Liver (tissue), 9 donors: ENCODE results near the gene APOB. TPM values are rescaled to one million over a fixed set of nuclear protein-coding genes. Genes with fewer than 3 reads are reported as not detected.

ENCODE experiments used
- DNase-seq: peaks from one replicate; pipeline ENCODE4 v3.0.0-alpha.2; 2017; ENCODE audit warnings: low spot score
- H3K27ac ChIP-seq, 2 donors: one replicate each; pipeline ENCODE4 v1.7.0; 2013; ENCODE audit warnings: inconsistent platforms in 2 of 2, low read length in 2 of 2, control low read depth in 1 of 2, low read depth in 1 of 2, mild to moderate bottlenecking in 1 of 2
- H3K27me3 ChIP-seq, 4 donors: one replicate each; pipeline versions ENCODE4 v1.6.1 to v1.7.0; 2013; ENCODE audit warnings: low read length in 3 of 4, inconsistent platforms in 1 of 4, mild to moderate bottlenecking in 1 of 4, moderate library complexity in 1 of 4; ENCODE audit not compliant: control insufficient read depth in 4 of 4, insufficient read depth in 4 of 4
- H3K36me3 ChIP-seq, 4 donors: one replicate each; pipeline versions ENCODE4 v1.6.1 to v1.7.0; 2013; ENCODE audit warnings: low read length in 3 of 4, mild to moderate bottlenecking in 3 of 4, low read depth in 1 of 4, moderate library complexity in 1 of 4; ENCODE audit not compliant: control insufficient read depth in 4 of 4, insufficient read depth in 3 of 4
- H3K4me1 ChIP-seq, 4 donors: one replicate each; pipeline versions ENCODE4 v1.6.1 to v1.7.0; 2013; ENCODE audit warnings: low read length in 3 of 4, mild to moderate bottlenecking in 3 of 4, moderate library complexity in 1 of 4; ENCODE audit not compliant: control insufficient read depth in 4 of 4, insufficient read depth in 4 of 4
- H3K4me3 ChIP-seq, 3 donors: one replicate each; pipeline versions ENCODE4 v1.6.1 to v1.7.0; 2013; ENCODE audit warnings: low read length in 3 of 3, control low read depth in 1 of 3, low read depth in 1 of 3, mild to moderate bottlenecking in 1 of 3
- H3K9ac ChIP-seq, 2 donors: one replicate each; pipeline ENCODE4 v1.7.0; 2013; ENCODE audit warnings: low read length in 2 of 2, mild to moderate bottlenecking in 2 of 2, moderate library complexity in 2 of 2, control low read depth in 1 of 2, low read depth in 1 of 2
- H3K9me3 ChIP-seq, 4 donors: one replicate each; pipeline versions ENCODE4 v1.6.1 to v1.7.0; 2013; ENCODE audit warnings: low read length in 3 of 4; ENCODE audit not compliant: control insufficient read depth in 4 of 4
- ATF3 ChIP-seq: IDR thresholded peaks from 2 replicates; pipeline ENCODE4 v1.6.1; 2016; ENCODE audit warnings: antibody characterized with exemption
- CTCF ChIP-seq: fragments of 150-350 bp; IDR thresholded peaks from 2 replicates; pipeline ENCODE4 v1.5.1; 2017; ENCODE audit warnings: improper control_type of control experiment, low read depth, low read length; ENCODE audit not compliant: missing input control
- EGR1 ChIP-seq, 2 donors: IDR thresholded peaks; 2 replicates each; pipeline ENCODE4 v1.6.1; 2016 to 2018; ENCODE audit warnings: antibody characterized with exemption in 2 of 2, low read depth in 2 of 2
- GABPA ChIP-seq, 2 donors: IDR thresholded peaks in 1 of 2; conservative IDR thresholded peaks in 1 of 2; 2 replicates each; pipeline ENCODE4 v1.6.1; 2016; ENCODE audit warnings: antibody characterized with exemption in 2 of 2, mild to moderate bottlenecking in 1 of 2, moderate library complexity in 1 of 2
- HNF4A ChIP-seq, 2 donors: conservative IDR thresholded peaks; 2 replicates each; pipeline ENCODE4 v1.6.1; 2016; ENCODE audit warnings: antibody characterized with exemption in 2 of 2, mild to moderate bottlenecking in 2 of 2
- JUND ChIP-seq, 2 donors: IDR thresholded peaks; 2 replicates each; pipeline ENCODE4 v1.6.1; 2016; ENCODE audit warnings: antibody characterized with exemption in 2 of 2
- MAX ChIP-seq: IDR thresholded peaks from 2 replicates; pipeline ENCODE4 v1.6.1; 2016; ENCODE audit warnings: antibody characterized with exemption
- RXRA ChIP-seq, 2 donors: IDR thresholded peaks; 2 replicates each; pipeline ENCODE4 v1.6.1; 2017 to 2018; ENCODE audit warnings: antibody characterized with exemption in 2 of 2, mild to moderate bottlenecking in 1 of 2
- SP1 ChIP-seq: IDR thresholded peaks from 2 replicates; pipeline ENCODE4 v1.6.1; 2018; ENCODE audit warnings: antibody characterized with exemption, mild to moderate bottlenecking
- TAF1 ChIP-seq: conservative IDR thresholded peaks from 2 replicates; pipeline ENCODE4 v1.6.1; 2016; ENCODE audit warnings: antibody characterized with exemption, mild to moderate bottlenecking
- YY1 ChIP-seq: IDR thresholded peaks from 2 replicates; pipeline ENCODE4 v1.6.1; 2016; ENCODE audit warnings: antibody characterized with exemption, mild to moderate bottlenecking
- WGBS: extraction: QIAGEN DNeasy Blood & Tissue Kit; methylation state at CpG from one replicate; pipeline ENCODE4 v1.1.7; 2013; 5-methylcytosine and 5-hydroxymethylcytosine counted together
- polyA plus RNA-seq, 2 donors: library from polyadenylated mRNA; stranded (reverse) in 1 of 2; unstranded in 1 of 2; fragments of 200-250 nt in 1 of 2; fragments of >200 nt in 1 of 2; fragmentation: Nextera tagmentation in 1 of 2; extraction: Ambion mirVana in 1 of 2; gene quantifications; one replicate each; pipeline versions ENCODE4 v1.2.1 to v1.2.3, GENCODE V29; 2013 to 2015
- total RNA-seq, 2 donors: library from RNA; depleted of rRNA; stranded (reverse); fragments of >200 nt; gene quantifications; one replicate each; pipeline ENCODE4 v1.2.3, GENCODE V29; 2014
- donor health status: healthy.
- donor health status: healthy.
- donor health status: healthy.
- donor health status: healthy.
- donor health status: healthy.

Gene APOB
- total and polyA plus RNA-seq, 4 donors, result 431 to 2,949 (median 1,463) TPM

GRCh38 chr2:20955277-20956026 lies 88.4 kb downstream of the APOB start:
- H3K4me1 ChIP-seq, result no peaks in the 10 kb centered on the region
- H3K27ac ChIP-seq, result no peak overlapping the region
- no peaks in the 10 kb centered on the region for H3K36me3 ChIP-seq
- TF ChIP-seq ATF3, result no peak
- TF ChIP-seq RXRA (IDR thresholded peaks at IDR 0.05), result no peak
- no peak for TF ChIP-seq HNF4A (conservative IDR thresholded peaks at IDR 0.05)
- no peak for TF ChIP-seq CTCF
- TF ChIP-seq GABPA (IDR thresholded peaks at IDR 0.05 in 1 of 2, conservative IDR thresholded peaks at IDR 0.05 in 1 of 2), result no peak
- no peak for TF ChIP-seq YY1
- no peak for TF ChIP-seq TAF1
- no peak for TF ChIP-seq MAX
- no peak for TF ChIP-seq EGR1 (IDR thresholded peaks at IDR 0.05; ENCODE audit: low read depth in 2 of 2)
- TF ChIP-seq SP1, result no peak
- WGBS, result 74% methylated on average over 10 of the region's 10 CpGs
- no peak overlapping the region for H3K9ac ChIP-seq
- DNase-seq, result peak; percentile 34
- no peak overlapping the region for H3K4me3 ChIP-seq
- no peaks in the 10 kb centered on the region for H3K27me3 ChIP-seq
- H3K9me3 ChIP-seq, result no peaks in the 10 kb centered on the region

- Histone ChIP-seq H3K9me3 (no peaks in the 10 kb centered on the region), H3K27ac (no peak overlapping the region), H3K9ac (no peak overlapping the region), H3K4me3 (no peak overlapping the region), H3K27me3 (no peaks in the 10 kb centered on the region), H3K4me1 (no peaks in the 10 kb centered on the region), H3K36me3 (no peaks in the 10 kb centered on the region)
- TF ChIP-seq ATF3 (no peak), JUND (IDR thresholded peaks at IDR 0.05) (no peak), YY1 (no peak), CTCF (no peak)
- no peak for DNase-seq
- 85% methylated on average over 10 of the region's 10 CpGs for WGBS
Observed at GRCh38 chr2:20953146-20953824, 90.6 kb downstream of the APOB start.

Other genes starting within 250 kb of the APOB start
- 10 to 100 TPM; 10.4 to 17.7 TPM for gene LDAH, start 221.0 kb downstream of the APOB start, total RNA-seq
- gene LDAH, start 221.0 kb downstream of the APOB start, polyA plus RNA-seq, result 1 to 10 TPM; 5.8 to 9.0 TPM
- gene TDRD15, start 79.9 kb upstream of the APOB start, total RNA-seq, result under 1 TPM; 0.59 to 0.75 TPM
- under 1 TPM; 0.09 to 0.25 TPM for gene TDRD15, start 79.9 kb upstream of the APOB start, polyA plus RNA-seq